NK-92 treated with Interleukin-12 subunit alpha and Interleukin-12 subunit beta, amount 100 ng/mL, for 24 hours (cell line): ENCODE data around the gene PTPN4.

ENCODE experiments used
- DNase-seq: peaks from one replicate; lab custom pipeline; 2025; lab: John Stamatoyannopoulos, UW

PTPN4 gene

GRCh38 chr2:119809339-119810048 lies 49.8 kb downstream of the PTPN4 start:
- no peak for DNase-seq

DNA sequence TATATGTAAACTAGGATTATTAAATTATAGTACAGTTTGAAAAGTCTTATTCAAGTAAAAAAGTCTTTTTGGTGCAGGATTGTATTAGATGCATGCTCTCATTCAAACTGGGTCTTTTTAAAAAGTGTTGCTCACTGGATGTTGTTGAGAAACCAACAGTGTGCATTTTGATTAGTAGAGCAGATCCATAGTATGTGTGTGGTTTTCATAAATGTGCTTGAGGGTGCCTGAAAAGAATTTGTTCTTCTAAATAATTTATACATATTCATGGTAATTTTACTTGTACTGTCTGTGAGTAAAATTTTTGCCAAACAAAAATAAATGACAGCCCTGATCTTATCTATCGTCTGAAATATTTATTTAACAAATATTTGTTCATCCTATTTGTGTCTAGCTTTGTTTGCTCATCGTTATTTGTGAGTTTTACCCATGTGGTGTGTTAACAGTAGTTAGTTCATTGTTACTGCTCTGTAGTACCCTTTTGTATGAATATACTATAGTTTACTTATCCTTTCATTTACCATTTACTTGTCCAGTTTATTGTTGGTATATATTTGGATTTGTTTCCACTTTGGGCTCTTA lies 50.4 kb downstream of the PTPN4 start:
- no peak for DNase-seq

GRCh38 chr2:119814216-119814615 lies 54.5 kb downstream of the PTPN4 start:
- no peak for DNase-seq

DNA sequence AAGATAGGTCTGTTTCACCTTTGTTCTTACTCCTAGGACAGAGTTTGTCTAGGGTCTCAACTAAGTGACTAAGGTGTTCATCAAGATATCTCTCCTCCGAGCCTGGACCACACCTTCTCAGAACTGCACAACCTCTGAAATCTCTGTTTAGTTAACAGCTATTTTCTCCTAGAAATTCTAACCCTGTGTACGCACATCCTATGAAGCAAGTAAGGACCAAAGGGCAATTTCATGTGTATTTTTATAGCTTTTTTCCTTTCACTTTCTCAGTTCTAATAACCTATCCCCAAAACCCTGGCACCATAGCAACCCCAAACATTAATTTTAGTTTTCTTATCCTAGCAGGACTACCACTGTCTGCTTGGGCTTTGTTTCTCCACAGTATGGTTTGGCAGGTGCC lies 59.1 kb downstream of the PTPN4 start:
- no peak for DNase-seq

- DNase-seq, result no peak
These were observed 60.1 kb downstream of the PTPN4 start for GRCh38 chr2:119819846-119820245.

DNA sequence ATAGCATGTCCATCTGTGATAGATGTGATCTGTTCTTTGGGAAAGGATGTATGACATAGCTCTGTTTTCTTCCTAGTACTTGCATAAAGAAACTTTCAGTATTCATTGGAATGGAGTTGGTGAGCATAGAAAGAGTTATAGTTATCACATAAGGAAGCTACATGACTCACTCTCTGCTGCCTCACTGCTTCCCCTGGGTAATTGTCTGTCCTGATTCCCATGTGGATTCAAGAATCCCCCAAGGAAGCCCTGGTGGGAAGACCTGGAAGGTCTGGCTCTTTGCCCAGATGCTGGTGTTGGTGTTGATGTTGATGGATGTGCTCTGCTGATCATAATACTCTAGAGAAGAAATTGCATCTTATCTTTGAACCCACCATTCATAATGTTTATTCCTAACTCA lies 60.6 kb downstream of the PTPN4 start:
- DNase-seq, result no peak

- peak; percentile 13 for DNase-seq
These were observed 61.5 kb downstream of the PTPN4 start for GRCh38 chr2:119821266-119821665.

- no peak for DNase-seq
These were observed 64.1 kb downstream of the PTPN4 start for GRCh38 chr2:119823734-119824334.

DNA sequence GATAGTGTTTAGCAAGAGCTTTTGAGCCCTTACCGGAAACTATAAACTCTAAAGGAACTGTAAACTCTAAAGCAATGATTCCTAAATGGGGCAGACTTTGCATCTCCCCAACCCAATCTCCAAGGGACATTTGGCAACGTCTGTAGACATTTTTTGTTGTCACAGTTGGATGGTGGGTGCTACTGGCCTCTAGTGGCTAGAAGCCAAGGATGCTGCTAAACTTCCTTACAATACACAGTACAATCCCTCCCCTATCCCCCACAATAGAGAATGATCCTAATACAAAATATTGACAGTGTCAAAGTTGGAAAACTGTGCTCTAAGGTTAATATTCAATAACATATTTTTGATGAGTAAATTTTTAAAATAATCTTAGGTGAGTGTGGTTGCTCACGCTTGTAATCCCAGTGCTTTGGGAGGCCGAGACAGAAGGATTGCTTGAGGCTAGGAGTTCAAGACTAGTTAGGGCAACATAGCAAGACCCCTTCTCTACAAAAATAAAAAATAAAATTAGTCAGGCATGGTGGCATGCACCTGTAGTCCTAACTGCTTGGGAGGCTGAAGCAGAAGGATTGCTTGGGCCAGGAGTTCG lies 66.7 kb downstream of the PTPN4 start:
- no peak for DNase-seq

DNA sequence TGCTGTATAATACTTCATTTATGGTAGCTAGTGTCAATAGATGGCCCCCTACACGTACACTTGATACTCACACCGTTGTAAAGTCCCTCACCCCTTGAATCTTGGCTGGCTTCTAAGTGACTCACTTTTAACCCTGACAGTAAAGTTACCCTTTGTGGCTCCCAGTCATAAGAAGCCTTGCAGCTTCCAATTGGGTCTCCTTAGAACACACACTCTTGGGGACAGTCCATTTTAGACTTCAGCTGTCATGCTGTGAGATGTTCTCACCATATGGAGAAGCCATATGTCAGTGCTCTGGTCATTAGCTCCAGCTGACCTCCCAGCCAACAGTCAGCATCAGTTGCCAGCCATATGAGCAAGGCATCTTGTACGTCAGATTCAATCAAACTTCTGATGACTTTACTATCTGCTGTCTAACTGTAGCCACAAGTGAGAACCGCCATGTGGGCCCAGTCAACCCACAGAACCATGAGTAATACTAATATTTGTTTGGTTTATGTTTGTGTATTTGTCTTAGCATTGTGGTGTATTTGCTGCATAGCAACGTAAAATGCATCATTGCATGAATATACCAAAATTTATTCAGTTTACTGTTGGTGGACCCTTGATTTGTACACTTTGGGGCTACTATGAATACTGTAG lies 68.3 kb downstream of the PTPN4 start:
- DNase-seq, result no peak

DNA sequence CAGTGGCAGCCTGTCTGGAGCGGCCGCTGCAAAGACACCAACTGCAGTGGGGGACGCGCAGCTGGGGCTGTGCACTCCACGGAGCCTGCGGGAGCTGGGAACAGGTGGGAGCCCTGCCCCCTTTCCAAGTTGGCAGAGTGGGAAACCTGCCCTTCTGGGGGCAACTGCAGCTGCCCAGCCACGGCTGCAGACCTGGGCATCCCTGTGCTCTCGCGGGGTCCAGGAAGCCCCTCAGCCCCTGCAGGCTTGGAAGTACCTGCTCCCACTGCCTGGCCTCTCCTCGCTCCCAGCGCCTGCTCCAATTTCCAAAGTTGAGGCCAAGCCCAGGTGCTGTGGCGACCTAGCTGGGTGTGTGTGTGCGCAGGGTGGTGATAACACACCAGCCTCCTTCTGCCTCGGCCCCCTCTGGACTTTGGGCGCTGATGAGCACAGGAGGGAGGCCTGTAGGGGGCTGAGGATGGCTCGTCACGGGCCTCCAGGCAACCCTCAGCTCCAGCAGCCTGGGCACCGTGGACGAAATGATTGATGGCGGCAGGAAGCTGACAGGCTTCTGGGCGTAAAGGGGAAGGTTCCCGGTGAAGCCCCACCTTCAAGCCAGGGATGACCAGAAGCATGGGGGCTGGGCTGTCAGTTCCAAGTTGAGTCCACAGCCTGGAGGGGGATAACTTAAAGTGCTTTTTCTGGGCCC lies 76.9 kb downstream of the PTPN4 start:
- DNase-seq, result no peak

- DNase-seq, result no peak
These were observed 77.6 kb downstream of the PTPN4 start for GRCh38 chr2:119837350-119837749.

DNA sequence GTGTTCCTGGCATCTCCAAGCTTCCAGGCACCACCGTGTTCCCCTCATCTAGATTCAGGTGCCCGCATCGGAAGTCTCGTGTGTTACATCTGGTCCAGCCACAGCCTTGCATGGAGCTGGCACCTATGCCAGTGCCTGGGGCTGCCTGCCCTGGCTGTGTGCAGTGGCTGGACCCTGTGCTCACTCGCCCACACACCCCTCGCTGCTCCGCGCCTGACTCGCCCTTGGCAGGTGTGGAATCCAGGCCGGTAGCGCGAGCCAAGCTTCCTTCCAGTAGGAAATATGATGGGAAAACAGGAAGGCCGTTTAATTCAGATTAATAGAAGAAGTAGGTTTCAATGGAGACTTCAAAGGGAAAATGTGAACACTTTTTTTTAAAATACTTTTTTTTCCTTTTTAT lies 78.0 kb downstream of the PTPN4 start:
- no peak for DNase-seq

DNA sequence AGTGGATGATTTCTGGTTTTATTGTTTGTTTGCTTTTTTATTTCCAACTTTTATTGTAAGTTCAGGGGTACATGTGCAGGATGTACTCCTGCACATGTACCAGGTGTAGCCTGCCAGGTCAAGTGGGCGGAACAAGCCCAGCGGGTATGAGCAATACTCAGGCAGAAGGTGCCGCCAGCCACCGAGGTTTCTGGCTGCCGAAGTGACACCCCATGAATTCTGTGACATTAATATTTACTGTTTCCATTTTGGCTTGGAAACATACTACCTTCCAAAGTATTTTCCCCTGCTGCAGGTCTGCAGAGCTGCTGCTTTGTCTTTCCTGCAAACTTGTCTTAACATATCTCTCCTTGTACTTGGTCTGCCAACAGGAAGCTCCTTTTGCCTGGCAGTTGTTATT lies 78.5 kb downstream of the PTPN4 start:
- no peak for DNase-seq

DNA sequence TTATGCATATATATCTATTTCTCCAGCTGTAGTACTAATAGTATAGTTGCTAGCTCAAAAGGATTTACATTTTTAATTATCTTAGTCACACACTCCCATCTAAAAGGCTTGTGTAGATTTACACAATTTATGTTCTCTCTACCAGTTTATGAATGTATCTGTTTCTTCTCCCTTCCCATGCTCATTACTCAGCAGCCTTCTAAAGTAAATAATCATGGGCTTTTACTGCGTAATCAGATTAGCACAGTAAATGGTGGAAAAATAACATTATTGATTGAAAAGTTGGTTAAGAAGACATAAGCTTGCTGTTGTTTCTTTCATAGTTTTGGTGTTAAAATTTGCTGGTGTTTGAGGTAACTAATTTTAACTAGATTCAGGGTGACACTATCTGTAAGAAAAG lies 81.8 kb downstream of the PTPN4 start:
- DNase-seq, result no peak

- DNase-seq, result no peak
These were observed 86.3 kb downstream of the PTPN4 start for GRCh38 chr2:119846021-119846420.

DNA sequence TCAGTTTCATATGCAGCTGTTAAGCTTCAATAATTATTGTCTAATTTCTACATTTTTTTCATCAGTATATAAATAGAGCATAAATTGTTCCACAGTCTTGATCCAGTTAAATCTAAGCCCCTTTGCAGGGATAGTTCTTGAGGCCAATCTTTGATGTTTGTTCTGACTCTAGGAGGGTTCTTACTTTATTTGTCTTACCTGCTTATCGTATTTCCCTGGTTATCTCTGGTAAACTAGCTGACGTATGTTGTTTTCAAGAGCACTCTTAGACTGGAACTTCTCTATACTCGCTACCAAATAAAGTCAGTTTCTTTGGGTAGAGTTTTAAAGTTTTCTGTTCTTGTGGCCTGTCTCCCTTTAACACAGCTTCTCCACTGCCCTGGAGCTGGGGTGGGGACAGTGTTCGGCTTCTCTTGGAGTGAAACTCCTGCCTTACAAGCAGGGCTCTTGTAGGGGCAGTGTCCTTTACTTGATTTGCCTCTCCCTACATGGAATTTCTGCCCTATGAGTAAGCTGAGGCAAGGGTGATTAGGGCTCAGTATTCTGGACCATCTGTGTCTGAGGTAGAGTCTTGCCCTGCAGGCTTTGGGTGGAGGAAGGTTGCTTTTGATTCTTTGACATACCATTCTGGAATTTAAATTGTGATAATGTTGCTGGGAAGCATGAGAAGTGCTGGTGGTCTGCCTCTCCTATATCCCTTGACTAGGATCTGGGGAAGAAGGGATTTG lies 90.3 kb downstream of the PTPN4 start:
- no peak for DNase-seq

- no peak for DNase-seq
These were observed 92.5 kb downstream of the PTPN4 start for GRCh38 chr2:119852214-119852613.

GRCh38 chr2:119853777-119854399 lies 94.2 kb downstream of the PTPN4 start:
- DNase-seq, result no peak

- DNase-seq, result no peak
These were observed 96.8 kb downstream of the PTPN4 start for GRCh38 chr2:119856469-119856901.

DNA sequence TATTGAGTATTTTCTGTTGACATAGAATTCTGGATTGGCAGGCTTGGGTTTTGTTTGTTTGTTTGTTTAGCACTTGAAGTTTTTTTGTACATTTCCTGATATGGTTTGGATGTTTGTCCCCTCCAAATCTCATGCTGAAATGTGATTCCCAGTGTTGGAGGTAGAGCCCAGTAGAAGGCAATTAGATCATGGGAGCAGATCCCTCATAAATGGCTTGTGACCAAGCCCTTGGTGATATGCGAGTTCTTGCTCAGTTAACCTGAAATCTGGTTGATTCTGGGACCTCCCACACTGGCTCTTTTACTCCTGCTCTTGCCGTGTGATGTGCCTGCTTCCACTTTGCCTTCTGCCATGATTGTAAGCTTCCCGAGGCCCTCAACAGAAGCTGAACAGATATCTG lies 98.0 kb downstream of the PTPN4 start:
- DNase-seq, result no peak
